ENCODE results near the gene SLC51A. TPM values are rescaled to one million over a fixed set of nuclear protein-coding genes. Genes with fewer than 3 reads are reported as not detected.

The SLC51A gene
- total and polyA plus RNA-seq, 2 of the 13 experiments (the other 11 are each of a cell fraction or from before 2014, with no cell fraction given): 4.3 to 48.8 TPM

DNA sequence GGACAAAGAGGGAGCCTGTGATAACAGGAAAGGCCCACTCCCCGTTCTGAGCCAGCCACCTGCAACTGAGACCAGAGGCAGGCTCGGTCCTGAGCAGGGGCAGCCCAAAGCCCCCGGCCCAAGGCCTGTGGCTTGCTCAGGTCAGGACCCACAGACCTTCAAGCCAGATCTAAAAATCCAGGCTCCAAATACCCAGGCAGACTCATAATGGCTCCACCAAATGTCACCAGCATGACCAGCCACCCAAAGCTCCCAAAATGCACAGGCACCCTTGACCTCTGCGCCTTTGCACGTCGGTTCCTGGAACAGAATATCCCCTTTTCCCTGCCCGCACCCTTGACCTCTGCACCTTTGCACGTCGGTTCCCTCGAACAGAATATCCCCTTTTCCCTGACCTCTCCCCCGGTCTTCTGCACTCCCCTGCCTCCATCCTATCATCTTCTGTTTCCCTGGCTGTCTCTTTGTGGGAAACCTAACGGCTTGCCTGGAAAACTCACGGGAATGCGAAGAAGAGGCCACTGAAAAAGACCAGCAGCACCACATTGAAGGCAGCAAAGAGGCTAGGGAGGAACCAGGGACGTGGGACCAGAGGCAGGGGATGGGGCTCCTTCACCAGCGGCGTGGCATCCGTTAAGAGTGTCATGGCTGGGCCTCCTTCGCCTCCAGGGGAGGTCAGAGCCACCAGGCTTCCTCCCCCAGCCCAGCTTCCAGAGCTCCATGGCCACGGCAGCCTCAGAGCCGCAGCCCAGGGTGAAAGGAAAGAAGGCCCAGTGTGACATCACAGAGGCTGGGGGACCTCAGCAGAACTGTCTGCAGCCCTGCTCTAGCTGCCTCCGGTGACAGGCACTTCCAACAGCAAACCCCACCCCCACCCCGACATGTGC is 5.4 kb upstream of the SLC51A start, which contains the start of gene ZDHHC19:
Gene ZDHHC19, minus strand, starts transcription at position 728 of the 884 bp plus-strand sequence. Its CDS starts 85 bp downstream, at position 643.
- Histone ChIP-seq H3K4me3 (replicated peaks in 1 of 3; ENCODE audit: insufficient read depth in 1 of 3, low read depth in 2 of 3, low read length in 3 of 3) (peak within 1 kb of the TSS in 1 of 3 experiments; percentile 50; a peak in 1 of 6 replicates), H3K4me1 (ENCODE audit: insufficient read depth, low read length) (peaks cover 81% of the 10 kb centered on the region), H3K4me2 (ENCODE audit: low read depth, low read length) (peak within 1 kb of the TSS; percentile 59), H3K27me3 (ENCODE audit: control insufficient read depth in 1 of 2, insufficient read depth in 2 of 2, low read length in 2 of 2) (0 out of 5 replicates have a peak, but pooled peaks cover 0 to 2% of the 10 kb centered on the region in 2 experiments), H4K20me1 (ENCODE audit: insufficient read depth, low read length) (no peaks in the 10 kb centered on the region), H3K36me3 (replicated peaks in 1 of 2; ENCODE audit: control insufficient read depth in 1 of 2, insufficient read depth in 2 of 2, low read length in 2 of 2) (no peaks in the 10 kb centered on the region), H3K27ac (ENCODE audit: extremely low read length, insufficient read depth, low read length) (no peak within 1 kb of the TSS), H3K9me3 (ENCODE audit: low read length) (no peaks in the 10 kb centered on the region), H2AFZ (ENCODE audit: low read length) (no peak within 1 kb of the TSS), H3K79me2 (ENCODE audit: insufficient read depth, low read length) (no peaks in the 10 kb centered on the region), H3K9ac (ENCODE audit: insufficient read depth, low read depth, low read length) (0 out of 2 replicates have a peak within 1 kb of the TSS, but pooled peaks have one; percentile 21)
- CTCF ChIA-PET (ENCODE audit: low intra/inter-chr PET ratio, low total read pairs): no interaction called here
- no peak for FAIRE-seq
- DNase-seq (ENCODE audit: low spot score): no peak
- 27% methylated on average over 17 of the region's 23 CpGs for WGBS (ENCODE audit: low lambda C conversion rate)
- in situ Hi-C loops (cut with HindIII; ENCODE audit: extremely low pct_ligation_motif_present, low pct_unique_long_range_greater_than_20kb) (no loop called here), intact Hi-C loops (cut with micrococcal nuclease; ENCODE audit: unreplicated experiment) (loop anchor here (5.0 kb wide), 1 partner anchor 306 kb away; the partner anchor contains the start of gene SMCO1)
- BruUV-seq (replicated peaks): no TSS peak
- ATAC-seq: no peak
- POLR2A ChIA-PET: no interaction called here
- TF ChIP-seq ZFP41 (CRISPR knock-in tag; IDR thresholded peaks at IDR 0.05; ENCODE audit: borderline replicate concordance) (no peak), HMG20B (CRISPR knock-in tag; conservative IDR thresholded peaks at IDR 0.05) (no peak), ISX (CRISPR knock-in tag; conservative IDR thresholded peaks at IDR 0.05) (no peak), TEAD2 (CRISPR knock-in tag; IDR thresholded peaks at IDR 0.05) (no peak), STAT6 (CRISPR knock-in tag; IDR thresholded peaks at IDR 0.05; ENCODE audit: borderline replicate concordance) (no peak), HNF4G (IDR thresholded peaks at IDR 0.05; ENCODE audit: borderline replicate concordance, low read depth, low read length) (no peak), HNF4G (CRISPR knock-in tag; IDR thresholded peaks at IDR 0.05; ENCODE audit: borderline replicate concordance, low read depth) (no peak), IRF2 (CRISPR knock-in tag; IDR thresholded peaks at IDR 0.05) (no peak), ZNF512B (CRISPR knock-in tag; IDR thresholded peaks at IDR 0.05; ENCODE audit: borderline replicate concordance) (no peak), NR2F2 (IDR thresholded peaks at IDR 0.05; ENCODE audit: borderline replicate concordance, low read depth) (peak; percentile 29; the same call in 1 of the 2 replicates), ATF7 (IDR thresholded peaks at IDR 0.05) (no peak), ATF7 (CRISPR knock-in tag; IDR thresholded peaks at IDR 0.05) (no peak), ZNF761 (CRISPR knock-in tag; conservative IDR thresholded peaks at IDR 0.05) (no peak), CEBPB (IDR thresholded peaks at IDR 0.05; ENCODE audit: borderline replicate concordance, low read depth, low read length) (no peak), ARID2 (CRISPR knock-in tag; IDR thresholded peaks at IDR 0.05; ENCODE audit: borderline replicate concordance) (no peak), ZSCAN25 (CRISPR knock-in tag; IDR thresholded peaks at IDR 0.05) (no peak), RBAK (CRISPR knock-in tag; IDR thresholded peaks at IDR 0.05) (no peak), ZNF20 (CRISPR knock-in tag; IDR thresholded peaks at IDR 0.05) (no peak), JUNB (CRISPR knock-in tag; IDR thresholded peaks at IDR 0.05; ENCODE audit: borderline replicate concordance) (no peak)
